HepG2 (cell line): Measurements from ENCODE around the gene FLYWCH1. TPM values are rescaled to one million over a fixed set of nuclear protein-coding genes. Genes with fewer than 3 reads are reported as not detected.

Source experiments
- AHDC1 ChIP-seq: sonication (generic); formaldehyde crosslinking; IDR thresholded peaks from 2 replicates; pipeline ENCODE4 v1.5.1; 2020; ENCODE audit warnings: mild to moderate bottlenecking, missing genetic modification reagents, borderline replicate concordance
- ARID3A ChIP-seq: IDR thresholded peaks from 2 replicates; pipeline ENCODE4 v1.6.1; 2012; ENCODE audit warnings: low read depth, low read length, improper control_type of control experiment
- CC2D1A ChIP-seq: sonication (generic); formaldehyde crosslinking; IDR thresholded peaks from 2 replicates; pipeline ENCODE4 v1.8.1; 2023; ENCODE audit warnings: mild to moderate bottlenecking, missing genetic modification reagents
- ELF3 ChIP-seq: IDR thresholded peaks from 2 replicates; pipeline ENCODE4 v1.6.1; 2016; ENCODE audit warnings: missing genetic modification reagents, missing compliant biosample characterization
- ELF4 ChIP-seq: sonication (generic); formaldehyde crosslinking; IDR thresholded peaks from 2 replicates; pipeline ENCODE4 v1.5.0; 2020; ENCODE audit warnings: missing genetic modification reagents, mild to moderate bottlenecking, moderate library complexity, borderline replicate concordance
- FIP1L1 ChIP-seq: fragments of 200-400 bp; formaldehyde crosslinking; IDR thresholded peaks from 2 replicates; pipeline ENCODE4 v1.6.1; 2018; ENCODE audit warnings: low read depth, mild to moderate bottlenecking, low read length, moderate library complexity, borderline replicate concordance; ENCODE audit not compliant: insufficient read depth
- FLYWCH1 ChIP-seq: sonication (generic); formaldehyde crosslinking; IDR thresholded peaks from 2 replicates; pipeline ENCODE4 v1.8.1; 2023; ENCODE audit warnings: mild to moderate bottlenecking, missing genetic modification reagents
- FOSL1 ChIP-seq: sonication (generic); formaldehyde crosslinking; IDR thresholded peaks from 2 replicates; pipeline ENCODE4 v1.9.0; 2021; ENCODE audit warnings: missing genetic modification reagents, borderline replicate concordance
- KAT8 ChIP-seq: IDR thresholded peaks from 2 replicates; pipeline ENCODE4 v1.6.1; 2016; ENCODE audit warnings: missing genetic modification reagents, missing compliant biosample characterization
- KLF11 ChIP-seq: IDR thresholded peaks from 2 replicates; pipeline ENCODE4 v1.6.1; 2016; ENCODE audit warnings: missing compliant biosample characterization
- MAFF ChIP-seq: IDR thresholded peaks from 2 replicates; pipeline ENCODE4 v1.6.1; 2011; ENCODE audit warnings: low read depth, low read length, improper control_type of control experiment
- NCOA5 ChIP-seq: sonication (generic); formaldehyde crosslinking; IDR thresholded peaks from 2 replicates; pipeline ENCODE4 v1.4.0; 2020; ENCODE audit warnings: missing genetic modification reagents
- RBFOX2 ChIP-seq: fragments of 200-400 bp; formaldehyde crosslinking; IDR thresholded peaks from 2 replicates; pipeline ENCODE4 v1.6.1; 2017; ENCODE audit warnings: low read depth, mild to moderate bottlenecking, low read length
- RBM39 ChIP-seq: fragments of 200-400 bp; formaldehyde crosslinking; IDR thresholded peaks from one replicate; pipeline ENCODE4 v1.6.1; 2018; ENCODE audit warnings: antibody characterized with exemption, mild to moderate bottlenecking, low read depth, low read length; ENCODE audit not compliant: poor library complexity, severe bottlenecking
- RNF2 ChIP-seq: fragments of 450-650 bp; conservative IDR thresholded peaks from 2 replicates; pipeline ENCODE4 v1.6.1; 2016; ENCODE audit warnings: low read depth
- SNAI1 ChIP-seq: sonication (generic); formaldehyde crosslinking; IDR thresholded peaks from 2 replicates; pipeline ENCODE4 v1.5.0; 2020; ENCODE audit warnings: mild to moderate bottlenecking, missing genetic modification reagents, borderline replicate concordance
- ZBTB26 ChIP-seq: IDR thresholded peaks from 2 replicates; pipeline ENCODE4 v1.6.1; 2016; ENCODE audit warnings: missing compliant biosample characterization, missing genetic modification reagents, borderline replicate concordance
- ZNF329 ChIP-seq: sonication (generic); formaldehyde crosslinking; IDR thresholded peaks from 2 replicates; pipeline ENCODE4 v1.9.0; 2021; ENCODE audit warnings: low read depth, mild to moderate bottlenecking, missing genetic modification reagents
- ZNF337 ChIP-seq: sonication (generic); formaldehyde crosslinking; IDR thresholded peaks from 2 replicates; pipeline ENCODE4 v1.5.1; 2020; ENCODE audit warnings: missing genetic modification reagents, low read depth, mild to moderate bottlenecking, borderline replicate concordance
- ZNF652 ChIP-seq: IDR thresholded peaks from 2 replicates; pipeline ENCODE4 v1.6.1; 2016; ENCODE audit warnings: low read depth, borderline replicate concordance
- ZNF788 ChIP-seq: sonication (generic); formaldehyde crosslinking; IDR thresholded peaks from 2 replicates; pipeline ENCODE4 v1.5.0; 2020; ENCODE audit warnings: mild to moderate bottlenecking, missing genetic modification reagents, borderline replicate concordance
- polyA plus RNA-seq, 8 experiments: library from polyadenylated mRNA; depleted of rRNA in 3 of 8; stranded (reverse) in 7 of 8; unstranded in 1 of 8; fragments of >200 nt; fragmentation: Illumina TruSeq in 4 of 8; extraction: Trizol in 4 of 8; gene quantifications; 2 replicates each; pipeline versions ENCODE4 v1.2.1 to v1.2.3, GENCODE V29; 2011 to 2016; ENCODE audit warnings: low read depth in 4 of 8, missing spikeins in 1 of 8, mixed read lengths in 1 of 8; ENCODE audit not compliant: insufficient read depth in 1 of 8
- total RNA-seq, 5 experiments: library from RNA; depleted of rRNA; stranded (reverse); fragments of >200 nt; fragmentation: Illumina TruSeq; extraction: Trizol; gene quantifications; 2 replicates each; pipeline ENCODE4 v1.2.3, GENCODE V29; 2016; ENCODE audit warnings: low read depth in 1 of 5

Gene FLYWCH1
- total and polyA plus RNA-seq, 2 of the 13 experiments (the other 11 are each of a cell fraction or from before 2014, with no cell fraction given): 7.3 to 12.4 TPM

GRCh38 chr16:2980227-2981176 lies 68.8 kb downstream of the FLYWCH1 start, which contains the start of gene PKMYT1 (continued):
- no peak for TF ChIP-seq FOSL1 (CRISPR knock-in tag)
- TF ChIP-seq KAT8 (CRISPR knock-in tag): peak; percentile 75
- 0 out of 2 replicates have a peak, but pooled peaks have one; percentile 23 for TF ChIP-seq RNF2
- no peak for TF ChIP-seq NCOA5 (CRISPR knock-in tag)
- TF ChIP-seq FIP1L1: no peak
- TF ChIP-seq RBFOX2: peak; percentile 98
- no peak for TF ChIP-seq ZBTB26
- peak; percentile 69; the same call in 1 of the 2 replicates for TF ChIP-seq ELF4
- no peak for TF ChIP-seq FLYWCH1 (CRISPR knock-in tag)
- TF ChIP-seq KLF11: no peak; the same call in 1 of the 2 replicates
- peak; percentile 30; the same call in 1 of the 2 replicates for TF ChIP-seq ELF3 (CRISPR knock-in tag)
- TF ChIP-seq AHDC1 (CRISPR knock-in tag): 0 out of 2 replicates have a peak, but pooled peaks have one; percentile 51
- no peak for TF ChIP-seq CC2D1A (CRISPR knock-in tag)
- peak; percentile 20 for TF ChIP-seq RBM39
- TF ChIP-seq ZNF652 (CRISPR knock-in tag): no peak
- peak; percentile 27; the same call in 1 of the 2 replicates for TF ChIP-seq ZNF788 (CRISPR knock-in tag)
- TF ChIP-seq SNAI1 (CRISPR knock-in tag): no peak
- TF ChIP-seq ZNF329 (CRISPR knock-in tag): no peak
- no peak for TF ChIP-seq MAFF
- no peak for TF ChIP-seq ARID3A
- TF ChIP-seq ZNF337 (CRISPR knock-in tag): no peak
